Caco-2 (cell line): ENCODE results near the gene GPC6. TPM values are rescaled to one million over a fixed set of nuclear protein-coding genes. Genes with fewer than 3 reads are reported as not detected.

Experiments
- BruUV-seq: library from RNA; stranded (reverse); fragments of 400-500 nt; replicated peaks from 2 replicates; lab custom pipeline; 2021; lab: Mats Ljungman, UMichigan
- CTCF ChIA-PET: fragments of 300-600 bp; sonication (Branson Sonifier 250); formaldehyde crosslinking; loops from one replicate; lab custom pipeline; 2022; ENCODE audit warnings: antibody characterized with exemption; lab: Charles Lee
- POLR2A ChIA-PET: fragments of 300-600 bp; sonication (Branson Sonifier 250); formaldehyde crosslinking; loops from one replicate; lab custom pipeline; 2022; ENCODE audit warnings: antibody characterized with exemption; lab: Charles Lee
- DNase-seq, 2 experiments: peaks; one replicate each; pipeline versions ENCODE4 v3.0.0 to v3.0.0-alpha.2; 2020 to 2022
- H3K27me3 ChIP-seq: replicated peaks from 2 replicates; pipeline ENCODE4 v1.6.0; 2011; ENCODE audit warnings: low read length; ENCODE audit not compliant: control insufficient read depth, insufficient read depth
- H3K36me3 ChIP-seq: 2 replicates; pipeline ENCODE4 v1.5.1; 2011; ENCODE audit warnings: low read length; ENCODE audit not compliant: control insufficient read depth, insufficient read depth
- H3K4me1 ChIP-seq: fragments of 250-450 bp; sonication (Bioruptor Pico); 2 replicates; pipeline ENCODE4 v1.5.1; 2020; ENCODE audit warnings: mild to moderate bottlenecking
- H3K4me3 ChIP-seq: 2 replicates; pipeline ENCODE4 v1.5.1; 2011; ENCODE audit warnings: low read depth, mild to moderate bottlenecking, control low read depth, low read length
- H3K9me3 ChIP-seq: fragments of 250-450 bp; sonication (Bioruptor Pico); 2 replicates; pipeline ENCODE4 v1.5.1; 2020; ENCODE audit warnings: mild to moderate bottlenecking, moderate library complexity
- H3K27ac Mint-ChIP-seq: one replicate; pipeline ENCODE4 v1.8.0; 2022; ENCODE audit warnings: mixed read lengths; ENCODE audit not compliant: unreplicated experiment
- H3K27me3 Mint-ChIP-seq: one replicate; pipeline ENCODE4 v1.8.0; 2022; ENCODE audit warnings: mixed read lengths; ENCODE audit not compliant: insufficient read depth, unreplicated experiment
- H3K36me3 Mint-ChIP-seq: one replicate; pipeline ENCODE4 v1.8.0; 2022; ENCODE audit warnings: mild to moderate bottlenecking, mixed read lengths; ENCODE audit not compliant: insufficient read depth, unreplicated experiment
- H3K4me1 Mint-ChIP-seq: one replicate; pipeline ENCODE4 v1.8.0; 2022; ENCODE audit warnings: low read depth, mixed read lengths; ENCODE audit not compliant: unreplicated experiment
- H3K4me3 Mint-ChIP-seq: one replicate; pipeline ENCODE4 v1.8.0; 2022; ENCODE audit warnings: mild to moderate bottlenecking, moderate library complexity, mixed read lengths; ENCODE audit not compliant: unreplicated experiment
- H3K9me3 Mint-ChIP-seq: one replicate; pipeline ENCODE4 v1.8.0; 2022; ENCODE audit warnings: mixed read lengths; ENCODE audit not compliant: unreplicated experiment
- intact Hi-C: fragments of 100-400 bp; cut with micrococcal nuclease; formaldehyde crosslinking; loops from one replicate; pipeline ENCODE4 v1.10.0; 2022; ENCODE audit not compliant: unreplicated experiment
- total RNA-seq: library from RNA; stranded (reverse); gene quantifications from 2 replicates; pipeline ENCODE4 v1.2.3, GENCODE V29; 2022
- TF ChIP-seq, protein P1 (sequence below), 2 experiments: fragments of 200-600 bp in 1 of 2; IDR thresholded peaks; 1 replicate in 1 of 2; 2 replicates in 1 of 2; pipeline versions ENCODE4 v1.5.1 to v1.8.0; 2011 to 2022; ENCODE audit warnings: antibody characterized with exemption in 1 of 2, control low read depth in 1 of 2, inconsistent platforms in 1 of 2, low read depth in 1 of 2, low read length in 1 of 2, mild to moderate bottlenecking in 1 of 2, moderate library complexity in 1 of 2; ENCODE audit not compliant: insufficient read depth in 1 of 2, severe bottlenecking in 1 of 2, unreplicated experiment in 1 of 2

The GPC6 gene
- total RNA-seq, 1 experiment from 2014 or later, result 0.16 TPM

DNA sequence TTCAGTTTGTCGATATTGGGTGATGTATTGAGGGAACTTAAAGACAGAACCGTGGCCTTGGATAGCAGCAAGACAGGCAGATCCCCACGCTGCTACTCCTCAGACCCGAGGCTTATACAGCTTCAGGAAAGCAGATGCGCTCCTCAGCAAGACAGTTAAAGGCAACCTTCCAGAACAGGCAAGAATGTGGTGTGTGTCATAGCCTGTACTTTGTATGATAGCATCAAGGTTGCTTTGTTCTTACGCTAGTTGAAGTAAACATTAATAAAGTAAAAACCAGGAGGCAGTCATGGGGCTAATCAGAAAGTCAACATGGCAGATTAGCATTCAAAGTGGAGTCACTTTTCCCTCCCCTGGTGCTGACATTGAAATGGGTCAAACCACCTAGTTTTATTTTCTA lies 779.7 kb downstream of the GPC6 start:
- TF ChIP-seq, protein P1, sequence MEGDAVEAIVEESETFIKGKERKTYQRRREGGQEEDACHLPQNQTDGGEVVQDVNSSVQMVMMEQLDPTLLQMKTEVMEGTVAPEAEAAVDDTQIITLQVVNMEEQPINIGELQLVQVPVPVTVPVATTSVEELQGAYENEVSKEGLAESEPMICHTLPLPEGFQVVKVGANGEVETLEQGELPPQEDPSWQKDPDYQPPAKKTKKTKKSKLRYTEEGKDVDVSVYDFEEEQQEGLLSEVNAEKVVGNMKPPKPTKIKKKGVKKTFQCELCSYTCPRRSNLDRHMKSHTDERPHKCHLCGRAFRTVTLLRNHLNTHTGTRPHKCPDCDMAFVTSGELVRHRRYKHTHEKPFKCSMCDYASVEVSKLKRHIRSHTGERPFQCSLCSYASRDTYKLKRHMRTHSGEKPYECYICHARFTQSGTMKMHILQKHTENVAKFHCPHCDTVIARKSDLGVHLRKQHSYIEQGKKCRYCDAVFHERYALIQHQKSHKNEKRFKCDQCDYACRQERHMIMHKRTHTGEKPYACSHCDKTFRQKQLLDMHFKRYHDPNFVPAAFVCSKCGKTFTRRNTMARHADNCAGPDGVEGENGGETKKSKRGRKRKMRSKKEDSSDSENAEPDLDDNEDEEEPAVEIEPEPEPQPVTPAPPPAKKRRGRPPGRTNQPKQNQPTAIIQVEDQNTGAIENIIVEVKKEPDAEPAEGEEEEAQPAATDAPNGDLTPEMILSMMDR (IDR thresholded peaks at IDR 0.05; ENCODE audit: insufficient read depth in 1 of 2, low read depth in 1 of 2, low read length in 1 of 2, severe bottlenecking in 1 of 2, unreplicated experiment in 1 of 2), result no peak
- no TSS peak for BruUV-seq
- Histone ChIP-seq H3K27me3 (no peaks in the 10 kb centered on the region), H3K4me3 (no peak overlapping the region), H3K9me3 (no peaks in the 10 kb centered on the region), H3K36me3 (no peaks in the 10 kb centered on the region), H3K4me1 (no peaks in the 10 kb centered on the region)
- Mint-ChIP-seq H3K27ac (no peak overlapping the region), H3K4me3 (no peak overlapping the region), H3K36me3 (no peaks in the 10 kb centered on the region), H3K27me3 (no peaks in the 10 kb centered on the region), H3K4me1 (no peaks in the 10 kb centered on the region), H3K9me3 (no peaks in the 10 kb centered on the region)
- CTCF ChIA-PET, result no interaction called here
- DNase-seq, result no peak
- intact Hi-C loops, result no loop called here
- POLR2A ChIA-PET, result no interaction called here

DNA sequence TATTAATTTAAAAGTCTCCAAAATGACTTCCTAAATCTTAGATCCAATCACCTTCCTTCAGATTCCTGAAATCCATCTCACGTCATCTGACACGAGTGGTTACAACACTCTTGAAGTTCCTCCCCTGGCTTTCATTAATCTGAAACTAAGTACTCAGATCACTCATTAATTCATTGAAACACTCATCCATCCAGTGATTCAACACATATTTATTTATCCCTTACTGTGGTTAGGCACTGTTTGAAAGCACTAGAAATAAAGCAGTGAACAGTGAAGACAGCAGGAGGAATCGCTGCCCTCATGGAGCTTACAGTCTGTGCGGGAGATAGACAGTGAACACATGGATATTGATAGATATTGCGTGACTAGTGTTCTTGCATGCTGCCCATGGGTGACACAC lies 780.5 kb downstream of the GPC6 start:
- no TSS peak for BruUV-seq
- no peaks in the 10 kb centered on the region for H3K4me1 ChIP-seq
- intact Hi-C loops, result no loop called here
- H3K36me3 Mint-ChIP-seq, result no peaks in the 10 kb centered on the region
- no peaks in the 10 kb centered on the region for H3K9me3 ChIP-seq
- DNase-seq, result no peak
- no peak overlapping the region for H3K4me3 ChIP-seq
- TF ChIP-seq, protein P1 (IDR thresholded peaks at IDR 0.05; ENCODE audit: insufficient read depth in 1 of 2, low read depth in 1 of 2, low read length in 1 of 2, severe bottlenecking in 1 of 2, unreplicated experiment in 1 of 2), result no peak
- H3K27me3 ChIP-seq, result no peaks in the 10 kb centered on the region
- ChIA-PET POLR2A (no interaction called here), CTCF (no interaction called here)
- H3K36me3 ChIP-seq, result no peaks in the 10 kb centered on the region
- no peaks in the 10 kb centered on the region for H3K27me3 Mint-ChIP-seq
- H3K4me3 Mint-ChIP-seq, result no peak overlapping the region
- no peak overlapping the region for H3K27ac Mint-ChIP-seq
- H3K9me3 Mint-ChIP-seq, result no peaks in the 10 kb centered on the region
- H3K4me1 Mint-ChIP-seq, result no peaks in the 10 kb centered on the region

DNA sequence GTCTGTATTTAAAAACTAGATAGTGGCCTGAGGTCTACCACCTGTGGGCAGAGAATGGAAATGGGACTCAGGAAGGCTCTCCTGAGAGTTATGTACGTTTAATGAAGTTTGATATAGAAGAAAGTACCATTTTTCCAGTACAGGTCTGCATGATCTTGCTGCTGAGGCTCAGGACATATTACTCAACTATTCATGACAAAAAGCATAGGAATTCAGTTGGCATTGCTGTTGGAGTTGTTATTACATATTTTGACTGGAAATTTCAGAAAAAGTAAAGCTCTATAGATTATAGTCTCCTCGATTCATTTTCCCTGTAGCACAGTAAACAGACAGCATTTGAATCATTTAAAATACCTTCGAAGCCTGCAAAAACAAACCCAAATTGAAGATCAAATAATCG lies 783.1 kb downstream of the GPC6 start:
- no peaks in the 10 kb centered on the region for H3K4me1 Mint-ChIP-seq

More for the DNA sequence above, 783.1 kb downstream of the GPC6 start:
- H3K9me3 Mint-ChIP-seq, result no peaks in the 10 kb centered on the region
- intact Hi-C loops, result no loop called here
- no peak overlapping the region for H3K27ac Mint-ChIP-seq
- TF ChIP-seq, protein P1 (IDR thresholded peaks at IDR 0.05; ENCODE audit: insufficient read depth in 1 of 2, low read depth in 1 of 2, low read length in 1 of 2, severe bottlenecking in 1 of 2, unreplicated experiment in 1 of 2), result no peak
- H3K4me3 Mint-ChIP-seq, result no peak overlapping the region
- Histone ChIP-seq H3K36me3 (no peaks in the 10 kb centered on the region), H3K4me3 (no peak overlapping the region), H3K27me3 (no peaks in the 10 kb centered on the region), H3K4me1 (no peaks in the 10 kb centered on the region), H3K9me3 (no peaks in the 10 kb centered on the region)
- POLR2A ChIA-PET, result no interaction called here
- no peaks in the 10 kb centered on the region for H3K36me3 Mint-ChIP-seq
- no peaks in the 10 kb centered on the region for H3K27me3 Mint-ChIP-seq
- no peak for DNase-seq
- BruUV-seq, result no TSS peak
- CTCF ChIA-PET, result no interaction called here
